NCI-H748 treated with DMSO at 0.1 percent for 48 hours (cell line): ENCODE measurements around the gene U2AF1L4.

Experiments used
- DNase-seq: peaks from one replicate; lab custom pipeline; 2025; lab: John Stamatoyannopoulos, UW

The U2AF1L4 gene

DNA sequence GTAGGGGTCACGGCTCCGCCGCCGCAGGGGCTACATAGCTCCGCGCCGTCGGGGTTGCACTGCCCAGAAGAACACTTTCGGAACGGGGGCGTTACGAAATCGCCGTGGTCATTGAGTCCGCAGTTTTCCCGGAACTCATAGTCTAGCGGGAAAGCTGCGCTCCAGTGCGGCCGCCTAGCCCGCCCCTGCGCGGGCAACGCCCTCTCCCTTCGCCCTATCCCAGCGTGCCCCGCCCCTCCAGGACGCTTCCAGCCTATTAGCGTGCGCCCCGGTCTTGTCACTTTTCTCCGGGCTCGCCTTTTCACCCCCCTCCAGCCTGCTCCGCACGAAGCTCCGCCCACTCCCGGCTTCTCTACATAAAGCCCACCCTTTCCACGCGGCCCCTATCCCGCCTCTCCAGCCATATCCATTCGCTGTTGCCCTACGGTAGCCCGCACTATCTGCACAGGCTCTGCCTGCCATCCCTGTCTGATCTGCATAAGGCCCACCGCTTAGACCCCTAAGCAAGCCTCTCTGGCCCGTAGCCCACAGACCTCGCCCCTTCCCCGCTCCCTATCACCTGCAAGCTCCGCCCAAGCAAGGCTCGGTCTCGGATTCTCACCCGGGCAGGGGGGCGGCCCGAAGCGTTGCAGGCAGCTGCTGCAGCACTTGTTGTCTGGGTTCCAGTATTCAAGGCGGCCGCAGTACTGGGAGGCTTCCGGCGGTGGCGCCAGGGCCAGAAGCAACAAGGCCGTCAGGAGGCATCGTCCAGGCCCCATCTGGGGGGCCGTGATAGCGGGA lies 4.6 kb downstream of the U2AF1L4 start:
- DNase-seq = peak; percentile 99

DNA sequence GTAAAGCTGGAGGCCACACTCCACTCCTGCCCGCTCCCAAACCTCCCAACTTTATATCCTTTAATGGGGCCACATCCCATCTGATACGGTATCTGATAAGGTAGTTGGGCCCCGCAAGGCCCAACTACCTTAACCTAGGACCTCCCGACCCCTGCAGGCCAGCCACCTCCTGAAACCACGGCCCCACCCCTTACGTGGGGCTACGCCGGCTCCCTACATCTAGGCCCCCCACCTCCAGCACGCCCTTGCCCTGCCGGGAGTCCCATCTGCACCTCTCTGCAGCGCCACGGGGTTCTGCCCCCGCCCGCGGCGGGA lies 5.2 kb downstream of the U2AF1L4 start:
- DNase-seq = no peak

DNA sequence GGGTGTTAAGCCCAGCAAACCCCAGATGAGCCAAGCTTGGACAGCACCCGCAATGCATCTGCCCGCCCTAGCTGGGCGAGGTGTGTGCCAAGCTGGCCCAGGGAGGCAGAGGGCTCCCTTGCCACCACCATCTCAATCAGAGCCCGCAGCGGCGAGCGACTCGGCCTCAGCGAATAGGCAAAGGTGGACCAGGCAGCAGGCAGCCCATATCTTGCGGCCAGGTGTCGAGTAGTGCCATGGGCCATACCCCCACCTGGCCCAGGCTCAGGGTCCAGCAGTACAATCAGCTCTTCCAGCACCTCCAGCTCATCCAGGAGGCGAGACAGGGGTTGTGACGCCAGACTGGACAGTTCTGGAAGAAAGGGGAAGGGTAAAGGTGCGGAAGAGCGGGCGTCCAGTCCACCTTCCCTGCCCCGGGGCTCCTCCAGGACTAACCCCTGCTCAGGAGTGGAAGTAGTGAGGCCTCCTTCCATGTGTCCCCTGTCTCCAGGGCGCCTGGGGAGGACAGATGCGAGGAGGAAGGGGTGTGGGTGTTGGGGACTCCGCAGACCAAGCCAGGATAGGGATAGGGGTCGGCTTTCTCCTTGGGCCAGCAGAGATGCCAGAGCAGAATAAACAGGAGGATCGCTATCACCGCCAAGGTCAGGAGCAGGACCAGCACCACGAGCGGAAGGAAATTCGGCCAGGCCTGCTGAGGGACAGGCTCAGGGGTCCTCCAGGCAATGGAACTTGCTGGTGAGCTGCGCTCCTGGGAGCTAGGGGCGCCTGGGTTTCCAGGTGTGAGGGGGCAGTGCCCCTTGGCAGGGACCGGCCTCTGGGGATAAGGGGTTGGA lies 5.7 kb downstream of the U2AF1L4 start:
- no peak for DNase-seq

DNA sequence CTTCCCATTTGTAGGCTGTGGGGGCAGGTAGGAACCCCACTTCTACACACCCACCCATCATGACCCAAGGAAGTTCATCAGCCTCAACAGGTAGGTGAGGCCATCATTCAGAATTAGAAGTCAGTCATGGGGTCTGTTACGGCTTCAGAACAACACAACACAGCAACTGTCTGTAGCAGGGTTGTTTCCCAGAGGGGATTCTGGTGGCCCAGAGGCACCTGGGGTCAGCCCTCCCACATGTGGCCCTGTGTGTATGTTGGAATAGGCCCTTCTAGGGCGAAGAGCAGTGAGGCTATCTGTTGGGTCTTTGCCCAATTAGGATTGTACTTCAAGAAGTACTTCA lies 6.4 kb downstream of the U2AF1L4 start:
- DNase-seq = no peak

DNA sequence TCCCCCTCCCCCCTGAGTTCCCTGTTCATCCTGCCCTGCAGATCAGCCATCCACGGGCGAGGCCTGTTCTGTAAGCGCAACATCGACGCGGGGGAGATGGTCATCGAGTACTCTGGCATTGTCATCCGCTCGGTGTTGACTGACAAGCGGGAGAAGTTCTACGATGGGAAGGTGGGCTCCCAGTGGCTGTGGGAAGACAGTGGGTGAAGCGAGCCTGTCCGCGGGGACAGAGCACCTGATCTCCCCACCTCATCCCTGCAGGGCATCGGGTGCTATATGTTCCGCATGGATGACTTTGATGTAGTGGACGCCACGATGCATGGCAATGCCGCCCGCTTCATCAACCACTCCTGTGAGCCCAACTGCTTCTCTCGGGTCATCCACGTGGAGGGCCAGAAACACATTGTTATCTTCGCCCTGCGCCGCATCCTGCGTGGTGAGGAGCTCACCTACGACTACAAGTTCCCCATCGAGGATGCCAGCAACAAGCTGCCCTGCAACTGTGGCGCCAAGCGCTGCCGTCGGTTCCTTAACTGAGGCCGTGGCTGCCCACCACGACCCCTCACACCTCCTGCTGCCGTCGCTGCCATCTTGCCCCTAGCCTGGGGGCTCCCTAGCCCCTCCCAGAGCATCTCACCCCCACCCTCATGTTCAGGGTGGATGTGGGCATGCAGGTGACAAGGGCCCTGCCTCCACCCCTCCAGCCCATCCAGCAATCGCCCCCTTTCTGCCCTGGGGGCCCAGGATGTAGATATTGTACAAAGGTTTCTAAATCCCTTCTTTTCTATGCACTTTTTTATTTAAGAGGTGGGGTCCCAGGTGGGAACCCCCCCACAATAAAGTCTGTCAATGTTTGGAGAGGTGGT lies 7.0 kb downstream of the U2AF1L4 start:
- DNase-seq = no peak

DNA sequence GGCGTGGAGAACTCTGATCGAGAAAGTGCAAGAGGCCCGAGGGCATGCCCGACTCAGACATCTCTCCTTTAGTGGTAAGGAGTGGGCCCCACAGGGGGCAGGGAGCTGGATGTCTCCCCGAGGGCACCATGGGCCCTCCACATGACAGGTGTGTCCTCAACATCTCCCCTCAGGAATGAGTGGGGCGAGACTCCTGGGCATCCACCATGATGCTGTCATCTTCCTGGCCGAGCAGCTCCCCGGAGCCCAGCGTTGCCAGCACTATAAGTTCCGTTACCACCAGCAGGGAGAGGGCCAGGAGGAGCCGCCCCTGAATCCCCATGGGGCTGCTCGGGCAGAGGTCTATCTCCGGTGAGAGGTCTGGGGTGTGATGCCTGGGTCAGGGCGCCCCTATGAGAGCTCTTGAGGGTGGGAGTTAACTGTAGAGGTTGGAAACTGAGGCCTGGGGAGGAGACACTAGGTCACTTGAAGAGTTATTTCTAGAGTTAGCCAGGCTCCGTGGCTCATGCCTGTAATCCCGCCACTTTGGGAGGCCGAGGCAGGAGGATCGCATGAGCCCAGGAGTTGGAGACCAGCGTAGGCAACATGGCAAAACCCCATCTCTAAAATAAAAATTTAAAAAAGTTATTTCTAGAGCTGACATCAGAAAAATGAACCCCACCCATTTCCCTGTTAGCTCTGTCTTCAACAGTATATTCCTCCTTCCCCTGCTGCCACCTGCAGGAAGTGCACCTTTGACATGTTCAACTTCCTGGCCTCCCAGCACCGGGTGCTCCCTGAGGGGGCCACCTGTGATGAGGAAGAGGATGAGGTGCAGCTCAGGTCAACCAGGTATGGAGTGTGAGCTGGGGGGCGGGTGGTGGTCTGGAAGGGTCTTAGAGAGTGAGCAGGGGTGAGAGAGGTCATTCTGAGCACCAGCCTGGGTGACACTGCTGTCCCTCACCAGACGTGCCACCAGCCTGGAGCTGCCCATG lies 8.0 kb downstream of the U2AF1L4 start:
- no peak for DNase-seq

DNA sequence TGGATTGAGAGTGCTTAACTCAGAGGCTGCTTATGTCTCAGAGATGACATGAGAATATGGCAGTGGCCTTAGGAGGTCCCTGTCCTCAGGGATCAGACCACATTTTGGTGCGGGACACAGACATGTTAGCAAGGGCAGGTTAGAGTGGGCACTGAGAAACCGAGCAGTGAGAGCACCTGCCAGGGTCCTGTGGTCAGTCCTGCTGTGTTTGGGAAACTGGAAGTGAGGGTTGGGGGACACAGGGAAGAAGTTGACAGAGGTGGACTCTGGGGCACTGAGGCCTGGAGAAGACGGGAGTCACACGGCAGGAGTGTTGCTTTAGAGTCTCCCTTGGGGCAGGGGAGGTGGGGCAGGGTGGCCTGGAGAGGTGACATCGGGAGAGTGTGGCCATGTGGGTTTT lies 10.3 kb downstream of the U2AF1L4 start:
- DNase-seq = no peak

DNA sequence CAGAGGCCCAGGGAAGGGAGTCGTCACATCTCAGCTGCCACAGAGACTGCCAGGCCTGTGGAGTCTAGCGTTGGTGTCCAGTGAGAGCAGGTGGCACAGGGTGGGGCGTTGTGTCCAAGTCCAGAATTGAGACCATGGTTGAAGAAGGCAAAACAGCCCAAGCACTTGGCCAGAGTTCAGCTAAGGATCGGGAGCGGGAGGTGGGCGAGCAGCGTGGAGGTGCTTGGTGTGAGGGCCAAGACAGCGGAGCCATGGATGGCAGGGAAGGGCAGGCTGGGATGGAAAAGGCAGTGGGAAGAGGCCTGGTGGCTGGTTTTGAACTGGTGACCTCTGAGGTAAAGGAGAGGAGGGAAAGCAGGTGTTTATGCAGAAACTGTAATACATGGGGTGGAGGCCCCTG lies 10.9 kb downstream of the U2AF1L4 start:
- no peak for DNase-seq

DNA sequence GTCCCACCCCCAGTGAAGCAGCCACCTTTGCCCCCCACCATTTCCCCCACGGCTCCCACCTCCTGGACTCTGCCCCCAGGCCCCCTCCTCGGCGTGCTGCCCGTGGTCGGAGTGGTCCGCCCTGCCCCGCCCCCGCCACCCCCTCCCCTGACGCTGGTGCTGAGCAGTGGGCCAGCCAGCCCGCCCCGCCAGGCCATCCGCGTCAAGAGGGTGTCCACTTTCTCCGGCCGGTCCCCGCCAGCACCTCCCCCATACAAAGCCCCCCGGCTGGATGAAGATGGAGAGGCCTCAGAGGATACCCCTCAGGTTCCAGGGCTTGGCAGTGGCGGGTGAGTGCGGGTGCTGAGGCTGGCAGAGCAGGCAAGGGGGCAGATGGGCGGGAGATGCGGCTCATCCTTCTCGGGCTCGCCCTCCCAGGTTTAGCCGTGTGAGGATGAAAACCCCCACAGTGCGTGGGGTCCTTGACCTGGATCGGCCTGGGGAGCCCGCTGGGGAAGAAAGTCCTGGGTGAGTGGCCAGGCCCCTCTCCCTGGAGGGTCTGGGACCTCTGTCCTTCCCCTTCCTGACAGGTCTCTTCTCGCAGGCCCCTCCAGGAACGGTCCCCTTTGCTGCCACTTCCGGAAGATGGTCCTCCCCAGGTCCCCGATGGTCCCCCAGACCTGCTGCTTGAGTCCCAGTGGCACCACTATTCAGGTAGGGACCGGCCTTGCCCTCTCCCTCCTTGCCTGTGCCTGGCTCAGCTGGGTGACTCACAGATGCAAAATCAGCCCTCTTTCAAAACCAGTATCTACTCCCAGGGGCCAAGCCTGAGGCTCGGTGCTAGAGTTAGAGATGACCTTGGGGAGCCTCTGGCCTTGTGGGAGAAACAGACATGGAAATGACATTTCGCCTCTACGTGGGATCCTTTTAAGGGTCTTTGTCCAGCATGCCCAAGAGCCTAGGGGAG lies 11.8 kb downstream of the U2AF1L4 start:
- no peak for DNase-seq

DNA sequence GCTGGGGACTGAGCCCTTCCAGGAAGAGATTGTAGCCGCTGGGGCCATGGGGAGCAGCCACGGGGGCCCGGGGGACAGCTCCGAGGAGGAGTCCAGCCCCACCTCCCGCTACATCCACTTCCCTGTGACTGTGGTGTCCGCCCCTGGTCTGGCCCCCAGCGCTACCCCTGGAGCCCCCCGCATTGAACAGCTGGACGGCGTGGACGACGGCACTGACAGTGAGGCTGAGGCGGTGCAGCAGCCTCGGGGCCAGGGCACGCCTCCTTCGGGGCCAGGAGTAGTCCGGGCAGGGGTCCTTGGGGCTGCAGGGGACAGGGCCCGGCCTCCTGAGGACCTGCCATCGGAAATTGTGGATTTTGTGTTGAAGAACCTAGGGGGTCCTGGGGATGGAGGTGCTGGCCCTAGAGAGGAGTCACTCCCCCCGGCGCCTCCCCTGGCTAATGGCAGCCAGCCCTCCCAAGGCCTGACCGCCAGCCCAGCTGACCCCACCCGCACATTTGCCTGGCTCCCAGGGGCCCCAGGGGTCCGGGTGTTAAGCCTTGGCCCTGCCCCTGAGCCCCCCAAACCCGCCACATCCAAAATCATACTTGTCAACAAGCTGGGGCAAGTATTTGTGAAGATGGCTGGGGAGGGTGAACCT lies 12.6 kb downstream of the U2AF1L4 start:
- DNase-seq = no peak

DNA sequence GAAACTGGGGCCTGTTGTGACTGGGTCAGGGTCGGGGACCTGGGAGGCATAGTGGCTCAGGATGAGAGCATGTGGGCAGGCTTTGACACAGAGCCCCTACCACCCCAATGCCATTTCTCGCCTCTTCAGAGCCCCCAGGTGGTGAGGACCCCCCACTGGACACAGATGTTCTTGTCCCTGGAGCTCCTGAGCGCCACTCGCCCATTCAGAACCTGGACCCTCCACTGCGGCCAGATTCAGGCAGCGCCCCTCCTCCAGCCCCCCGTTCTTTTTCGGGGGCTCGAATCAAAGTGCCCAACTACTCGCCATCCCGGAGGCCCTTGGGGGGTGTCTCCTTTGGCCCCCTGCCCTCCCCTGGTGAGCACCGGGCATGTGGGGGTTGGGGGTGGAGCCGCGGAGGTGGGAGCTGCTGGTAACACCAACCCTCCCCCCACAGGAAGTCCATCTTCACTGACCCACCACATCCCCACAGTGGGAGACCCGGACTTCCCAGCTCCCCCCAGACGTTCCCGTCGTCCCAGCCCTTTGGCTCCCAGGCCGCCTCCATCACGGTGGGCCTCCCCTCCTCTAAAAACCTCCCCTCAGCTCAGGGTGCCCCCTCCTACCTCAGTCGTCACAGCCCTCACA lies 13.3 kb downstream of the U2AF1L4 start:
- no peak for DNase-seq

DNA sequence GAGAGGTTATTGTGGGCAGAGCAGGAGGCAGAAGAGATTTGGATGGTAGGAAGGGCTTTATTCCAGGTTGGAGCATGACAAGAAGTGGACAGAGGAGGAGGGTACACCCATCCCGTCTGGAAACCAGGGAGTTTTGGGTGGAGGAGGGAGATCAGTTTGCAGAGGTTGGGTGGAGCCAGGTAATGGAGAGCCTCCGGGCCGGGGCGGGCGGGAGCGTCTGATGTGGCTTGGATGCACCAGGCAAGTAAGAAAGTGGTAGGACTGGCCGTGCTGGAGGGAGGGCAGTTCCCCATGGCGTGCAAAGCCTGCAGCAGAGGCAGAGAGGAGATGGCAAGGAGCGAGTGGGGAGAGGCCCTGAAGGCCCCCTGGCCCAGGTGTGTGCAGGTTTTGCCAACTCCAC lies 13.9 kb downstream of the U2AF1L4 start:
- DNase-seq = no peak

DNA sequence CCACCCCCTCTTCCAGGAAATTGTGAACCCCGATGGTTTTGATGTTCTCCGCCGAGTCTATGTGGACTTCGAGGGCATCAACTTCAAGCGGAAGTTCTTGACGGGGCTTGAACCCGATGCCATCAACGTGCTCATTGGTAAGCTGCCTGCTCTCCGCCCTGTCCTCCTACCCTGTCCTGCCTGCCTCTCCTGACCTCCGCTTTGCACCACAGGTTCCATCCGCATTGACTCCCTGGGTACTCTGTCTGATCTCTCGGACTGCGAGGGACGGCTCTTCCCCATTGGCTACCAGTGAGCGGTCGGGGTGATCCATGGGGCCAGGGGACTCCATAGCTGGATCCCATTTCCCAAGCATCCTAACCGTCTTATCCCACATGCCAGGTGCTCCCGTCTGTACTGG lies 14.9 kb downstream of the U2AF1L4 start:
- no peak for DNase-seq

DNA sequence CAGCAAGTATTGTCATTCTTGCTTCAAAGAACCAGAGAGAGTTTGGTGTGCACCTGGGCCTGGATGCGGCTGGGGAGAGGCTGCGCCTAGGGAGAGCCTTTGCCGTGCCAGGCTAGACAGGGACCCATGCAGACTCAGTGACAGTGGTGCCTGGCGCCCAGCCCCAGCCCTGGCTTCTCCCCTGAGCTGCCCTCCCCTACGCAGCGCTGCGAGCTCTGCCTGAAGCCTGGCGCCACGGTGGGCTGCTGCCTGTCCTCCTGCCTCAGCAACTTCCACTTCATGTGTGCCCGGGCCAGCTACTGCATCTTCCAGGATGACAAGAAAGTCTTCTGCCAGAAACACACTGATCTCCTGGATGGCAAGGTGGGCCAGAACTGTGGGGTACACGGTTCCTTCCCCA lies 15.5 kb downstream of the U2AF1L4 start:
- DNase-seq = no peak

DNA sequence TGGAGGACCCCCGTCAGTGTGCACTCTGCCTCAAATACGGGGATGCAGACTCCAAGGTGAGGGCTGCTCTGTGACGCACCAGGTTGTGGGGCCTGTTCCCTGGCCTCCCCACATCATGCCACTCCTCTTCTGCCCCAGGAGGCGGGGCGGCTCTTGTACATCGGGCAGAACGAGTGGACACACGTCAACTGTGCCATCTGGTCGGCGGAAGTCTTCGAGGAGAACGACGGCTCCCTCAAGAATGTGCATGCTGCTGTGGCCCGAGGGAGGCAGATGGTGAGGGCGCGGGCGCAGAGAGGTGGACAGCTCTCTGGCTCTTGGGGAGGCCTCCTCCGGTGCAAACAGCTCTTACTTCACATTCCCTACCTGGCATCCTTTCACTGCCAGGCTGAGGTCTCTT lies 16.2 kb downstream of the U2AF1L4 start:
- no peak for DNase-seq

DNA sequence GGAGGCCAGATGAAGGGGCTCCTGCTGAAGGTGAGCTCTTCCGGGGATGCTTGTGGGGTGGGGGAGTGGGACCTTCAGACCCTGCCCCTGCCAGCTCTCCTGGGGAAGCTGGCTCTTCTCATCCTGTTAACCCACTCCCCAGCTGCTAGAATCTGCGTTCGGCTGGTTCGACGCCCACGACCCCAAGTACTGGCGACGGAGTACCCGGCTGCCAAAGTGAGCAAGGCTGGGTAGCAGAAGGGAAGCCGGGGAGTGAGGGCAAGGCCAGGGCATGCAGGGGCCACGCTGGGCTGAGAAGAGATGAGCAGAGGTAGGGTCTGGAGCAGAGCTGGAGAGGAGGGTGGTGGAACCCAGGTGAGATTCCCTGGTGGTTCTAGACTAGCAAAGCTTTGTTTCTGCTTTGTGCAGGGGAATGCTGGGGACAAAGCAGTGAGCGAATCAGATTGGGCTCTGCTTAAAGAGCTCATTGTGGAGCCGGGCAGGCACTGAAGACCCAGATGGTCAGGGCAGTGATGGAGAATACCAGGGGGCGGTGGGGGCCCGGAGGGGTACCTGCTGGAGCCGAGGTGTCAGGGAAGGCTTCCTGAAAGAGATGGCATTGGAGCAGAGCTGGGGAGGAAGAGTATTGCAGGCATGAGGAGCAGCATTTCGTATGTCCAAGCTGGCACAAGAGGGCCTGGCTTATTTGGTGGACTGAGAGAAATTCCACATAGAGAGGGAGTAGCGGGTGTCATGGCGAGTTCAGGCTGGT lies 17.1 kb downstream of the U2AF1L4 start:
- no peak for DNase-seq

DNA sequence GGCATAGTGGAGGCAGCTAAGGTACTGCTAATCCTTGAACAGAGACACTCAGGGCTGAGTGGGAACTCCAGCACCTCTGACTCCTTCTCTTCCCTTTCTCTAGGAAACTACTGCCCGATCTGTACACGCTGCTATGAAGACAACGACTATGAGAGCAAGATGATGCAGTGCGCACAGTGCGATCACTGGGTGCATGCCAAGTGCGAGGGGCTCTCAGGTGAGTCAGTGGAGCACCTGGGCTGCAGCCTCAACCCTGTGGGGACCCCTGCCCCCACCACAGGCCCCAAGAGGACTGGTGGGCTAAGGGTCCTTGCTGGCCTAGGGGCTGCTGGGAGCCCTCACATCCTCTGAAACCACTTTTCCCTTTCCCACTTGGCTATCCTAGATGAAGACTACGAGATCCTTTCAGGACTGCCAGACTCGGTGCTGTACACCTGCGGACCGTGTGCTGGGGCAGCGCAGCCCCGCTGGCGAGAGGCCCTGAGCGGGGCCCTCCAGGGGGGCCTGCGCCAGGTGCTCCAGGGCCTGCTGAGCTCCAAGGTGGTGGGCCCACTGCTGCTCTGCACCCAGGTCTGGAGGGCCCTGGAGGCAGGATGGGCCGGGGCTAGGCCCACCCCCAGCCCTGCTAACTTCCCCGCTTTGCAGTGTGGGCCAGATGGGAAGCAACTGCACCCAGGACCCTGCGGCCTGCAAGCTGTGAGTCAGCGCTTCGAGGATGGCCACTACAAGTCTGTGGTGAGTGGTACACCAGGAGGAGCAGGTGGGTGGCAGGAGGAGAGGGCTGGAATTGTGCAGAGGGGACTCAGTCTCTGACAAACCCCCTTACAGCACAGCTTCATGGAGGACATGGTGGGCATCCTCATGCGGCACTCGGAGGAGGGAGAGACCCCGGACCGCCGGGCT lies 17.9 kb downstream of the U2AF1L4 start:
- no peak for DNase-seq
